ENCODE measurements around the gene INSRR.

GRCh38 chr1:156874142-156874541, 15.2 kb upstream of the INSRR start:
- no peak for TF ChIP-seq ESRRA (IDR thresholded peaks at IDR 0.05; ENCODE audit: borderline replicate concordance, low read length)
- no peak for TF ChIP-seq HDAC2 (IDR thresholded peaks at IDR 0.05)
- no peak for TF ChIP-seq KDM1A (IDR thresholded peaks at IDR 0.05; ENCODE audit: low read depth)
- no peak for TF ChIP-seq ZNF302 (CRISPR knock-in tag; IDR thresholded peaks at IDR 0.05)
- TF ChIP-seq CTCF (IDR thresholded peaks at IDR 0.05): no peak
- TF ChIP-seq POLR2A (IDR thresholded peaks at IDR 0.05; ENCODE audit: low read length): no peak
- TF ChIP-seq EP300 (IDR thresholded peaks at IDR 0.05): no peak
- no peak for TF ChIP-seq NR3C1 (IDR thresholded peaks at IDR 0.05)
- no peak for TF ChIP-seq JUN (IDR thresholded peaks at IDR 0.05)
- TF ChIP-seq, protein P1, sequence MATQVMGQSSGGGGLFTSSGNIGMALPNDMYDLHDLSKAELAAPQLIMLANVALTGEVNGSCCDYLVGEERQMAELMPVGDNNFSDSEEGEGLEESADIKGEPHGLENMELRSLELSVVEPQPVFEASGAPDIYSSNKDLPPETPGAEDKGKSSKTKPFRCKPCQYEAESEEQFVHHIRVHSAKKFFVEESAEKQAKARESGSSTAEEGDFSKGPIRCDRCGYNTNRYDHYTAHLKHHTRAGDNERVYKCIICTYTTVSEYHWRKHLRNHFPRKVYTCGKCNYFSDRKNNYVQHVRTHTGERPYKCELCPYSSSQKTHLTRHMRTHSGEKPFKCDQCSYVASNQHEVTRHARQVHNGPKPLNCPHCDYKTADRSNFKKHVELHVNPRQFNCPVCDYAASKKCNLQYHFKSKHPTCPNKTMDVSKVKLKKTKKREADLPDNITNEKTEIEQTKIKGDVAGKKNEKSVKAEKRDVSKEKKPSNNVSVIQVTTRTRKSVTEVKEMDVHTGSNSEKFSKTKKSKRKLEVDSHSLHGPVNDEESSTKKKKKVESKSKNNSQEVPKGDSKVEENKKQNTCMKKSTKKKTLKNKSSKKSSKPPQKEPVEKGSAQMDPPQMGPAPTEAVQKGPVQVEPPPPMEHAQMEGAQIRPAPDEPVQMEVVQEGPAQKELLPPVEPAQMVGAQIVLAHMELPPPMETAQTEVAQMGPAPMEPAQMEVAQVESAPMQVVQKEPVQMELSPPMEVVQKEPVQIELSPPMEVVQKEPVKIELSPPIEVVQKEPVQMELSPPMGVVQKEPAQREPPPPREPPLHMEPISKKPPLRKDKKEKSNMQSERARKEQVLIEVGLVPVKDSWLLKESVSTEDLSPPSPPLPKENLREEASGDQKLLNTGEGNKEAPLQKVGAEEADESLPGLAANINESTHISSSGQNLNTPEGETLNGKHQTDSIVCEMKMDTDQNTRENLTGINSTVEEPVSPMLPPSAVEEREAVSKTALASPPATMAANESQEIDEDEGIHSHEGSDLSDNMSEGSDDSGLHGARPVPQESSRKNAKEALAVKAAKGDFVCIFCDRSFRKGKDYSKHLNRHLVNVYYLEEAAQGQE (IDR thresholded peaks at IDR 0.05): no peak
- no peak for TF ChIP-seq MYC (IDR thresholded peaks at IDR 0.05; ENCODE audit: borderline replicate concordance, low read length)
- no peak for TF ChIP-seq BHLHE40 (IDR thresholded peaks at IDR 0.05; ENCODE audit: low read depth, low read length)
- no peak for TF ChIP-seq TFCP2L1 (CRISPR knock-in tag; IDR thresholded peaks at IDR 0.05)

Data from A549 (cell line).